Gastrocnemius medialis (tissue), 4 donors: Measurements from ENCODE around the gene MAGI1. TPM values are rescaled to one million over a fixed set of nuclear protein-coding genes. Genes with fewer than 3 reads are reported as not detected.

ENCODE experiments used
- ATAC-seq, 2 donors: fragments of 150-250 bp; one replicate each; pipeline ENCODE4 v1.9.1; 2016
- DNase-seq, 2 donors: peaks; one replicate each; pipeline ENCODE4 v3.0.0-alpha.2; 2019
- H3K27ac ChIP-seq, 4 donors: fragments of 200-600 bp; sonication (generic); 1 replicate in 1 of 4; 2 replicates in 3 of 4; pipeline ENCODE4 v1.5.1; 2016 to 2018; ENCODE audit warnings: mild to moderate bottlenecking in 2 of 4, moderate library complexity in 1 of 4
- H3K27me3 ChIP-seq, 3 donors: fragments of 200-600 bp; sonication (generic) in 2 of 3; 1 replicate in 1 of 3; 2 replicates in 2 of 3; pipeline versions ENCODE4 v1.5.1 to v1.6.0; 2016 to 2019; ENCODE audit warnings: mild to moderate bottlenecking in 1 of 3, moderate library complexity in 1 of 3
- H3K36me3 ChIP-seq, 2 donors: fragments of 200-600 bp; sonication (generic) in 1 of 2; one replicate each; pipeline ENCODE4 v1.5.1; 2017 to 2018
- H3K4me1 ChIP-seq, 2 donors: fragments of 200-600 bp; sonication (generic) in 1 of 2; one replicate each; pipeline ENCODE4 v1.5.1; 2016 to 2017; ENCODE audit warnings: mild to moderate bottlenecking in 2 of 2
- H3K4me3 ChIP-seq, 4 donors: fragments of 200-600 bp; sonication (generic) in 3 of 4; 1 replicate in 1 of 4; 2 replicates in 3 of 4; pipeline ENCODE4 v1.5.1; 2016 to 2019; ENCODE audit warnings: mild to moderate bottlenecking in 2 of 4
- H3K9me3 ChIP-seq, 3 donors: fragments of 200-600 bp; sonication (generic) in 2 of 3; 1 replicate in 1 of 3; 2 replicates in 2 of 3; pipeline ENCODE4 v1.5.1; 2016 to 2019
- CTCF ChIP-seq, 5 experiments: fragments of 450-650 bp in 3 of 5; fragments of 200-600 bp in 2 of 5; sonication (generic) in 2 of 5; IDR thresholded peaks in 4 of 5; conservative IDR thresholded peaks in 1 of 5; 1 replicate in 4 of 5; 2 replicates in 1 of 5; pipeline ENCODE4 v1.5.1; 2016 to 2019; ENCODE audit warnings: antibody characterized with exemption in 5 of 5, mild to moderate bottlenecking in 3 of 5, moderate library complexity in 3 of 5
- POLR2A ChIP-seq, 2 donors: fragments of 450-650 bp; IDR thresholded peaks; one replicate each; pipeline ENCODE4 v1.6.1; 2017; ENCODE audit warnings: antibody characterized with exemption in 2 of 2, mild to moderate bottlenecking in 2 of 2, moderate library complexity in 2 of 2
- in situ Hi-C, 4 donors: fragments of 200-750 bp; cut with MboI; loops; one replicate each; pipeline versions ENCODE4 v1.15.0 to v1.8.0; 2017; ENCODE audit warnings: low sequenced_read_pairs in 4 of 4
- intact Hi-C: fragments of 100-400 bp; cut with DNase I; formaldehyde crosslinking; loops from one replicate; pipeline ENCODE4 v1.15.1; 2023; ENCODE audit warnings: low total_unique reads
- total RNA-seq, 4 donors: library from RNA; depleted of rRNA; stranded (reverse); fragments of >200 nt; gene quantifications; one replicate each; pipeline versions ENCODE4 v1.1.0 to v1.2.3, GENCODE V29; 2016

Gene MAGI1
- total RNA-seq, 4 donors from 2014 or later: 2.6 to 7.5 (median 3.9) TPM

- in situ Hi-C loops (no loop called here), intact Hi-C loops (no loop called here)
- Histone ChIP-seq H3K27me3 (no peaks in the 10 kb centered on the region), H3K9me3 (no peaks in the 10 kb centered on the region), H3K27ac (no peak overlapping the region), H3K36me3 (no peaks in the 10 kb centered on the region), H3K4me1 (peaks cover 0 to 8% of the 10 kb centered on the region in 2 donors), H3K4me3 (no peak overlapping the region)
- DNase-seq (no peak), ATAC-seq (no peak)
- TF ChIP-seq POLR2A (IDR thresholded peaks at IDR 0.05): no peak
- TF ChIP-seq CTCF (IDR thresholded peaks at IDR 0.05 in 4 of 5, conservative IDR thresholded peaks at IDR 0.05 in 1 of 5): no peak
Observed at GRCh38 chr3:65635657-65636056, 403.1 kb downstream of the MAGI1 start.

- ATAC-seq (no peak), DNase-seq (no peak)
- H3K36me3 ChIP-seq: no peaks in the 10 kb centered on the region
- H3K9me3 ChIP-seq: no peaks in the 10 kb centered on the region
- H3K4me3 ChIP-seq: no peak overlapping the region
- in situ Hi-C loops (no loop called here), intact Hi-C loops (no loop called here)
- peaks cover 0 to 8% of the 10 kb centered on the region in 2 donors for H3K4me1 ChIP-seq
- H3K27ac ChIP-seq: no peak overlapping the region
- no peaks in the 10 kb centered on the region for H3K27me3 ChIP-seq
- TF ChIP-seq POLR2A (IDR thresholded peaks at IDR 0.05) (no peak), CTCF (IDR thresholded peaks at IDR 0.05 in 4 of 5, conservative IDR thresholded peaks at IDR 0.05 in 1 of 5) (no peak)
Observed at GRCh38 chr3:65633018-65633638, 405.6 kb downstream of the MAGI1 start.

GRCh38 chr3:65632414-65632813, 406.3 kb downstream of the MAGI1 start:
- in situ Hi-C loops: no loop called here

GRCh38 chr3:65628978-65629377, 409.7 kb downstream of the MAGI1 start:
- in situ Hi-C loops: no loop called here
- ATAC-seq: no peak
- intact Hi-C loops: loop anchor here (10.0 kb wide), 1 partner anchor 144 kb away; no protein-coding TSS in a partner anchor

More at GRCh38 chr3:65632414-65632813, 406.3 kb downstream of the MAGI1 start:
- TF ChIP-seq POLR2A (IDR thresholded peaks at IDR 0.05): no peak
- TF ChIP-seq CTCF (IDR thresholded peaks at IDR 0.05 in 4 of 5, conservative IDR thresholded peaks at IDR 0.05 in 1 of 5): no peak
- no peaks in the 10 kb centered on the region for H3K27me3 ChIP-seq
- no peak overlapping the region for H3K27ac ChIP-seq
- ATAC-seq (no peak), DNase-seq (no peak)
- no peaks in the 10 kb centered on the region for H3K9me3 ChIP-seq
- H3K4me3 ChIP-seq: no peak overlapping the region
- H3K4me1 ChIP-seq: peaks cover 0 to 8% of the 10 kb centered on the region in 2 donors
- no peaks in the 10 kb centered on the region for H3K36me3 ChIP-seq
- intact Hi-C loops: no loop called here

More at GRCh38 chr3:65628978-65629377, 409.7 kb downstream of the MAGI1 start:
- H3K4me3 ChIP-seq: no peak overlapping the region
- H3K27ac ChIP-seq: no peak overlapping the region
- no peak for DNase-seq
- H3K4me1 ChIP-seq: peaks cover 16 to 17% of the 10 kb centered on the region in 2 donors
- TF ChIP-seq CTCF (IDR thresholded peaks at IDR 0.05 in 4 of 5, conservative IDR thresholded peaks at IDR 0.05 in 1 of 5) (no peak), POLR2A (IDR thresholded peaks at IDR 0.05) (no peak)
- no peaks in the 10 kb centered on the region for H3K36me3 ChIP-seq
- no peaks in the 10 kb centered on the region for H3K27me3 ChIP-seq
- no peaks in the 10 kb centered on the region for H3K9me3 ChIP-seq
